Upper lobe of left lung (tissue), 6 donors: Measurements from ENCODE around the gene NF1. TPM values are rescaled to one million over a fixed set of nuclear protein-coding genes. Genes with fewer than 3 reads are reported as not detected.
"Not testable (repeated sequence)": the region's sequence is repeated elsewhere in the genome, so short reads cannot be mapped to it uniquely, and the experiment has no call there.

Source experiments
- ATAC-seq, 2 donors: fragments of 200-7000 bp; cut with Tn5 transposase; one replicate each; pipeline ENCODE4 v1.9.1; 2022; ENCODE audit warnings: mild to moderate bottlenecking in 2 of 2, moderate library complexity in 2 of 2; ENCODE audit not compliant: low FRiP score in 2 of 2
- DNase-seq, 2 donors: peaks; one replicate each; pipeline ENCODE4 v3.0.0-alpha.2; 2019 to 2020
- H3K27ac ChIP-seq, 4 donors: fragments of 200-600 bp; sonication (generic); one replicate each; pipeline ENCODE4 v1.5.1; 2016 to 2019
- H3K27me3 ChIP-seq, 4 donors: fragments of 200-600 bp; sonication (generic); one replicate each; pipeline ENCODE4 v1.5.1; 2017 to 2019
- H3K36me3 ChIP-seq, 4 donors: fragments of 200-600 bp; sonication (generic); one replicate each; pipeline ENCODE4 v1.5.1; 2016 to 2019
- H3K4me1 ChIP-seq, 4 donors: fragments of 200-600 bp; sonication (generic); one replicate each; pipeline ENCODE4 v1.5.1; 2018 to 2019
- H3K4me3 ChIP-seq, 4 donors: fragments of 200-600 bp; sonication (generic); one replicate each; pipeline ENCODE4 v1.5.1; 2017 to 2019; ENCODE audit warnings: mild to moderate bottlenecking in 2 of 4, moderate library complexity in 1 of 4
- H3K9me3 ChIP-seq, 4 donors: fragments of 200-600 bp; sonication (generic); one replicate each; pipeline ENCODE4 v1.5.1; 2018 to 2019
- CTCF ChIP-seq, 6 experiments: fragments of 450-650 bp in 4 of 6; fragments of 200-600 bp in 2 of 6; sonication (generic) in 2 of 6; IDR thresholded peaks; one replicate each; pipeline ENCODE4 v1.5.1; 2016 to 2019; ENCODE audit warnings: antibody characterized with exemption in 6 of 6
- EP300 ChIP-seq, 4 donors: sonication (generic); formaldehyde crosslinking; IDR thresholded peaks; one replicate each; pipeline ENCODE4 v1.5.1; 2017; ENCODE audit warnings: antibody characterized with exemption in 4 of 4, control low read depth in 2 of 4
- POLR2A ChIP-seq, 4 donors: fragments of 450-650 bp; IDR thresholded peaks; one replicate each; pipeline ENCODE4 v1.5.1; 2016 to 2017; ENCODE audit warnings: antibody characterized with exemption in 4 of 4, mild to moderate bottlenecking in 2 of 4
- POLR2AphosphoS5 ChIP-seq, 2 donors: sonication (generic); formaldehyde crosslinking; IDR thresholded peaks; one replicate each; pipeline ENCODE4 v1.5.1; 2017; ENCODE audit warnings: antibody characterized with exemption in 2 of 2
- WGBS, 2 donors: methylation state at CpG; one replicate each; pipeline ENCODE4 v1.1.5; 2017 to 2018; 5-methylcytosine and 5-hydroxymethylcytosine counted together
- total RNA-seq, 6 donors: library from RNA; depleted of rRNA in 4 of 6; stranded (reverse); fragments of >200 nt in 4 of 6; gene quantifications; one replicate each; pipeline versions ENCODE4 v1.1.0 to v1.2.1, GENCODE V29; 2016 to 2021
- donor health status: DM: no; HTN: no; CAD: no; lungs with moderate emphysema.
- donor health status: DM: no; HTN: yes; CAD: no; lungs with severe emphysema.

Gene NF1
- total RNA-seq, 6 donors from 2014 or later, result 35.5 to 85.1 (median 47.1) TPM

- no peaks in the 10 kb centered on the region for H3K9me3 ChIP-seq
- H3K27me3 ChIP-seq, result no peaks in the 10 kb centered on the region
- peaks cover 0 to 24% (median 0%) of the 10 kb centered on the region in 4 donors for H3K36me3 ChIP-seq
- 96% methylated on average over 2 of the region's 2 CpGs for WGBS, 2 donors
- ATAC-seq, result no peak
- no peak overlapping the region for H3K27ac ChIP-seq
- H3K4me1 ChIP-seq, result peaks cover 0 to 9% (median 2%) of the 10 kb centered on the region in 4 donors
- TF ChIP-seq EP300 (IDR thresholded peaks at IDR 0.05), result no peak
- no peak for TF ChIP-seq POLR2A (IDR thresholded peaks at IDR 0.05)
- TF ChIP-seq POLR2AphosphoS5 (IDR thresholded peaks at IDR 0.05), result no peak
- no peak for TF ChIP-seq CTCF (IDR thresholded peaks at IDR 0.05)
- DNase-seq, result no peak
- H3K4me3 ChIP-seq, result no peak overlapping the region
Observed at GRCh38 chr17:31254654-31255053, 159.9 kb downstream of the NF1 start.

GRCh38 chr17:31256936-31257335 is 162.2 kb downstream of the NF1 start:
- H3K4me3 ChIP-seq, result no peak overlapping the region
- WGBS, 2 donors, result 57 to 61% methylated on average over 3 of the region's 3 CpGs
- ATAC-seq (no peak), DNase-seq (no peak)
- H3K36me3 ChIP-seq, result peaks cover 0 to 40% (median 5%) of the 10 kb centered on the region in 4 donors
- peaks cover 0 to 4% (median 0%) of the 10 kb centered on the region in 4 donors for H3K4me1 ChIP-seq
- TF ChIP-seq CTCF (IDR thresholded peaks at IDR 0.05) (no peak), POLR2A (IDR thresholded peaks at IDR 0.05) (no peak), POLR2AphosphoS5 (IDR thresholded peaks at IDR 0.05) (no peak), EP300 (IDR thresholded peaks at IDR 0.05) (no peak)
- H3K27me3 ChIP-seq, result no peaks in the 10 kb centered on the region
- H3K27ac ChIP-seq, result no peak overlapping the region
- no peaks in the 10 kb centered on the region for H3K9me3 ChIP-seq

GRCh38 chr17:31260151-31260550 is 165.4 kb downstream of the NF1 start:
- DNase-seq, result no peak
- no peaks in the 10 kb centered on the region for H3K27me3 ChIP-seq
- no peaks in the 10 kb centered on the region for H3K9me3 ChIP-seq
- H3K4me1 ChIP-seq, result peaks cover 0 to 4% (median 0%) of the 10 kb centered on the region in 4 donors
- H3K27ac ChIP-seq, result no peak overlapping the region
- H3K36me3 ChIP-seq, result peaks cover 0 to 45% (median 5%) of the 10 kb centered on the region in 4 donors
- no peak for TF ChIP-seq POLR2AphosphoS5 (IDR thresholded peaks at IDR 0.05)
- no peak for TF ChIP-seq EP300 (IDR thresholded peaks at IDR 0.05)
- no peak for TF ChIP-seq POLR2A (IDR thresholded peaks at IDR 0.05)
- TF ChIP-seq CTCF (IDR thresholded peaks at IDR 0.05), result no peak
- 96 to 97% methylated on average over 3 of the region's 3 CpGs for WGBS, 2 donors
- no peak for ATAC-seq
- H3K4me3 ChIP-seq, result no peak overlapping the region

GRCh38 chr17:31261601-31262000 is 166.8 kb downstream of the NF1 start:
- H3K9me3 ChIP-seq, result no peaks in the 10 kb centered on the region
- H3K4me1 ChIP-seq, result peaks cover 0 to 4% (median 0%) of the 10 kb centered on the region in 4 donors
- no peaks in the 10 kb centered on the region for H3K27me3 ChIP-seq
- 70 to 71% methylated on average over 1 of the region's 1 CpG for WGBS, 2 donors
- no peak for DNase-seq
- ATAC-seq, result no peak
- TF ChIP-seq EP300 (IDR thresholded peaks at IDR 0.05), result no peak
- TF ChIP-seq POLR2A (IDR thresholded peaks at IDR 0.05), result no peak
- no peak for TF ChIP-seq POLR2AphosphoS5 (IDR thresholded peaks at IDR 0.05)
- no peak for TF ChIP-seq CTCF (IDR thresholded peaks at IDR 0.05)
- no peak overlapping the region for H3K27ac ChIP-seq
- peaks cover 0 to 57% (median 10%) of the 10 kb centered on the region in 4 donors for H3K36me3 ChIP-seq
- H3K4me3 ChIP-seq, result no peak overlapping the region

- not testable (repeated sequence) for ATAC-seq, H3K4me3 ChIP-seq, H3K27ac ChIP-seq, H3K27me3 ChIP-seq, DNase-seq, H3K4me1 ChIP-seq, H3K9me3 ChIP-seq
- peaks cover 0 to 58% (median 10%) of the 10 kb centered on the region in 4 donors for H3K36me3 ChIP-seq
- 96 to 100% methylated on average over 1 of the region's 1 CpG for WGBS, 2 donors
Observed at GRCh38 chr17:31262923-31263322, 168.1 kb downstream of the NF1 start.
